Lower leg skin (tissue), 3 donors: ENCODE results near the gene GPR89A.

ENCODE experiments used
- POLR2A ChIP-seq, 2 donors: fragments of 450-650 bp; IDR thresholded peaks; one replicate each; pipeline ENCODE4 v1.6.1; 2016 to 2017; ENCODE audit warnings: antibody characterized with exemption in 2 of 2, mild to moderate bottlenecking in 1 of 2, moderate library complexity in 1 of 2
- TF ChIP-seq, protein P1 (sequence below), 3 donors: fragments of 450-650 bp; IDR thresholded peaks; one replicate each; pipeline ENCODE4 v1.5.1; 2016; ENCODE audit warnings: antibody characterized with exemption in 3 of 3, mild to moderate bottlenecking in 3 of 3, moderate library complexity in 2 of 3

- TF ChIP-seq, protein P1, sequence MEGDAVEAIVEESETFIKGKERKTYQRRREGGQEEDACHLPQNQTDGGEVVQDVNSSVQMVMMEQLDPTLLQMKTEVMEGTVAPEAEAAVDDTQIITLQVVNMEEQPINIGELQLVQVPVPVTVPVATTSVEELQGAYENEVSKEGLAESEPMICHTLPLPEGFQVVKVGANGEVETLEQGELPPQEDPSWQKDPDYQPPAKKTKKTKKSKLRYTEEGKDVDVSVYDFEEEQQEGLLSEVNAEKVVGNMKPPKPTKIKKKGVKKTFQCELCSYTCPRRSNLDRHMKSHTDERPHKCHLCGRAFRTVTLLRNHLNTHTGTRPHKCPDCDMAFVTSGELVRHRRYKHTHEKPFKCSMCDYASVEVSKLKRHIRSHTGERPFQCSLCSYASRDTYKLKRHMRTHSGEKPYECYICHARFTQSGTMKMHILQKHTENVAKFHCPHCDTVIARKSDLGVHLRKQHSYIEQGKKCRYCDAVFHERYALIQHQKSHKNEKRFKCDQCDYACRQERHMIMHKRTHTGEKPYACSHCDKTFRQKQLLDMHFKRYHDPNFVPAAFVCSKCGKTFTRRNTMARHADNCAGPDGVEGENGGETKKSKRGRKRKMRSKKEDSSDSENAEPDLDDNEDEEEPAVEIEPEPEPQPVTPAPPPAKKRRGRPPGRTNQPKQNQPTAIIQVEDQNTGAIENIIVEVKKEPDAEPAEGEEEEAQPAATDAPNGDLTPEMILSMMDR (IDR thresholded peaks at IDR 0.05): no peak
- TF ChIP-seq POLR2A (IDR thresholded peaks at IDR 0.05): no peak
These were observed 85.1 kb downstream of the GPR89A start for GRCh38 chr1:145692785-145693443.
